ENCODE measurements around the gene STXBP6. TPM values are rescaled to one million over a fixed set of nuclear protein-coding genes. Genes with fewer than 3 reads are reported as not detected.

STXBP6 gene
- total and polyA plus RNA-seq, 2 of the 13 experiments (the other 11 are each of a cell fraction or from before 2014, with no cell fraction given), result 35.3 to 42.8 TPM

DNA sequence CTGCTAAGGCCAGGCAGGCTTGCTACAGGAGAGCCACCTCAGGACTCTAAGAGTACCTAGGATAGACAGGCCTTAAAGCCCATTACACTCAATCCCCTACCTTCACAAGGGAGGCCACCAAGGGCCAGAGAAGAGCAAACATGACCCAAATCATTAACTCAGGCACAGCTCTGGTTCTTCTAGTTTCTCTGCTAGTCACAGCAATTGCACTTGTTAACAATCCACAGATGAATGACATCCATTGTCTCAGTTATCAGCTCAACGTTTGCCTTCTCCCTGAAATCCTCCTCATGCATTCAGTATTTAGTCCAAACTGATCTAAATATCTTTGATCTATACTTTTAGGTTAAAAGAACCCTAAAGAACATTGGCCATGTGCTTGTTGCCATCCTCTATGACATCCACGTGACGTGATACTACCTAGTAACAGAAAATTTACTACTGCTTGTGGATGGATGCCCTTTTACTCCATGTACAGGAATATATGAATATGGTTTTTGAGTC, 164.5 kb downstream of the STXBP6 start (continued):
- TF ChIP-seq, protein P1, sequence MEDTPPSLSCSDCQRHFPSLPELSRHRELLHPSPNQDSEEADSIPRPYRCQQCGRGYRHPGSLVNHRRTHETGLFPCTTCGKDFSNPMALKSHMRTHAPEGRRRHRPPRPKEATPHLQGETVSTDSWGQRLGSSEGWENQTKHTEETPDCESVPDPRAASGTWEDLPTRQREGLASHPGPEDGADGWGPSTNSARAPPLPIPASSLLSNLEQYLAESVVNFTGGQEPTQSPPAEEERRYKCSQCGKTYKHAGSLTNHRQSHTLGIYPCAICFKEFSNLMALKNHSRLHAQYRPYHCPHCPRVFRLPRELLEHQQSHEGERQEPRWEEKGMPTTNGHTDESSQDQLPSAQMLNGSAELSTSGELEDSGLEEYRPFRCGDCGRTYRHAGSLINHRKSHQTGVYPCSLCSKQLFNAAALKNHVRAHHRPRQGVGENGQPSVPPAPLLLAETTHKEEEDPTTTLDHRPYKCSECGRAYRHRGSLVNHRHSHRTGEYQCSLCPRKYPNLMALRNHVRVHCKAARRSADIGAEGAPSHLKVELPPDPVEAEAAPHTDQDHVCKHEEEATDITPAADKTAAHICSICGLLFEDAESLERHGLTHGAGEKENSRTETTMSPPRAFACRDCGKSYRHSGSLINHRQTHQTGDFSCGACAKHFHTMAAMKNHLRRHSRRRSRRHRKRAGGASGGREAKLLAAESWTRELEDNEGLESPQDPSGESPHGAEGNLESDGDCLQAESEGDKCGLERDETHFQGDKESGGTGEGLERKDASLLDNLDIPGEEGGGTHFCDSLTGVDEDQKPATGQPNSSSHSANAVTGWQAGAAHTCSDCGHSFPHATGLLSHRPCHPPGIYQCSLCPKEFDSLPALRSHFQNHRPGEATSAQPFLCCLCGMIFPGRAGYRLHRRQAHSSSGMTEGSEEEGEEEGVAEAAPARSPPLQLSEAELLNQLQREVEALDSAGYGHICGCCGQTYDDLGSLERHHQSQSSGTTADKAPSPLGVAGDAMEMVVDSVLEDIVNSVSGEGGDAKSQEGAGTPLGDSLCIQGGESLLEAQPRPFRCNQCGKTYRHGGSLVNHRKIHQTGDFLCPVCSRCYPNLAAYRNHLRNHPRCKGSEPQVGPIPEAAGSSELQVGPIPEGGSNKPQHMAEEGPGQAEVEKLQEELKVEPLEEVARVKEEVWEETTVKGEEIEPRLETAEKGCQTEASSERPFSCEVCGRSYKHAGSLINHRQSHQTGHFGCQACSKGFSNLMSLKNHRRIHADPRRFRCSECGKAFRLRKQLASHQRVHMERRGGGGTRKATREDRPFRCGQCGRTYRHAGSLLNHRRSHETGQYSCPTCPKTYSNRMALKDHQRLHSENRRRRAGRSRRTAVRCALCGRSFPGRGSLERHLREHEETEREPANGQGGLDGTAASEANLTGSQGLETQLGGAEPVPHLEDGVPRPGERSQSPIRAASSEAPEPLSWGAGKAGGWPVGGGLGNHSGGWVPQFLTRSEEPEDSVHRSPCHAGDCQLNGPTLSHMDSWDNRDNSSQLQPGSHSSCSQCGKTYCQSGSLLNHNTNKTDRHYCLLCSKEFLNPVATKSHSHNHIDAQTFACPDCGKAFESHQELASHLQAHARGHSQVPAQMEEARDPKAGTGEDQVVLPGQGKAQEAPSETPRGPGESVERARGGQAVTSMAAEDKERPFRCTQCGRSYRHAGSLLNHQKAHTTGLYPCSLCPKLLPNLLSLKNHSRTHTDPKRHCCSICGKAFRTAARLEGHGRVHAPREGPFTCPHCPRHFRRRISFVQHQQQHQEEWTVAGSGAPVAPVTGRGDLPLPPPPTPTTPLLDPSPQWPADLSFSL (CRISPR knock-in tag; IDR thresholded peaks at IDR 0.05), result no peak
- TF ChIP-seq ZNF235 (CRISPR knock-in tag; IDR thresholded peaks at IDR 0.05; ENCODE audit: borderline replicate concordance) (no peak), FOXP4 (CRISPR knock-in tag; IDR thresholded peaks at IDR 0.05) (peak; percentile 78), ZNF124 (CRISPR knock-in tag; IDR thresholded peaks at IDR 0.05) (no peak), ZNF317 (CRISPR knock-in tag; IDR thresholded peaks at IDR 0.05) (peak; percentile 99), ZNF264 (CRISPR knock-in tag; IDR thresholded peaks at IDR 0.05) (no peak), RFX3 (CRISPR knock-in tag; IDR thresholded peaks at IDR 0.05) (no peak), ZNF407 (CRISPR knock-in tag; IDR thresholded peaks at IDR 0.05; ENCODE audit: not compliant biosample characterization) (no peak), POLR2AphosphoS2 (IDR thresholded peaks at IDR 0.05; ENCODE audit: low read depth, low read length) (no peak)
- TF ChIP-seq, protein P2, sequence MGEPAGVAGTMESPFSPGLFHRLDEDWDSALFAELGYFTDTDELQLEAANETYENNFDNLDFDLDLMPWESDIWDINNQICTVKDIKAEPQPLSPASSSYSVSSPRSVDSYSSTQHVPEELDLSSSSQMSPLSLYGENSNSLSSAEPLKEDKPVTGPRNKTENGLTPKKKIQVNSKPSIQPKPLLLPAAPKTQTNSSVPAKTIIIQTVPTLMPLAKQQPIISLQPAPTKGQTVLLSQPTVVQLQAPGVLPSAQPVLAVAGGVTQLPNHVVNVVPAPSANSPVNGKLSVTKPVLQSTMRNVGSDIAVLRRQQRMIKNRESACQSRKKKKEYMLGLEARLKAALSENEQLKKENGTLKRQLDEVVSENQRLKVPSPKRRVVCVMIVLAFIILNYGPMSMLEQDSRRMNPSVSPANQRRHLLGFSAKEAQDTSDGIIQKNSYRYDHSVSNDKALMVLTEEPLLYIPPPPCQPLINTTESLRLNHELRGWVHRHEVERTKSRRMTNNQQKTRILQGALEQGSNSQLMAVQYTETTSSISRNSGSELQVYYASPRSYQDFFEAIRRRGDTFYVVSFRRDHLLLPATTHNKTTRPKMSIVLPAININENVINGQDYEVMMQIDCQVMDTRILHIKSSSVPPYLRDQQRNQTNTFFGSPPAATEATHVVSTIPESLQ (CRISPR knock-in tag; conservative IDR thresholded peaks at IDR 0.05), result no peak

Data from HepG2 (cell line).